Activated naive CD4-positive, alpha-beta T cell treated with Interleukin-2 at 50 U/mL for 16 hours (primary cell): Measurements from ENCODE around the gene UCN.
"Not testable (repeated sequence)": the region's sequence is repeated elsewhere in the genome, so short reads cannot be mapped to it uniquely, and the experiment has no call there.

Source experiments
- DNase-seq: peaks from one replicate; pipeline ENCODE4 v3.0.0-alpha.2; 2020

UCN gene

GRCh38 chr2:27308359-27308881 is at the start of gene UCN:
TSS of gene UCN (minus strand) at chr2:27308445. CDS start at chr2:27307895, 550 bp downstream.
- no peak for DNase-seq

- peak; percentile 93 for DNase-seq
Observed at GRCh38 chr2:27356382-27357181, 48.3 kb upstream of the UCN start, which contains the start of gene GTF3C2. TSS of gene GTF3C2 (minus strand) at chr2:27356764. CDS start at chr2:27343554, 13,210 bp downstream.

- no peak for DNase-seq
Observed at GRCh38 chr2:27356056-27356381, 47.8 kb upstream of the UCN start.

GRCh38 chr2:27354597-27354927 is 46.3 kb upstream of the UCN start:
- DNase-seq: no peak

GRCh38 chr2:27353762-27354596 is 45.7 kb upstream of the UCN start:
- DNase-seq: no peak

- not testable (repeated sequence) for DNase-seq
Observed at GRCh38 chr2:27353386-27353761, 45.1 kb upstream of the UCN start.

- no peak for DNase-seq
Observed at GRCh38 chr2:27351802-27352598, 43.8 kb upstream of the UCN start.

- no peak for DNase-seq
Observed at GRCh38 chr2:27350106-27350693, 42.0 kb upstream of the UCN start.

- no peak for DNase-seq
Observed at GRCh38 chr2:27347641-27348040, 39.4 kb upstream of the UCN start.

GRCh38 chr2:27336173-27336572 is 27.9 kb upstream of the UCN start:
- DNase-seq: no peak

GRCh38 chr2:27335311-27335710 is 27.1 kb upstream of the UCN start:
- DNase-seq: no peak

- no peak for DNase-seq
Observed at GRCh38 chr2:27324720-27325119, 16.5 kb upstream of the UCN start.

- DNase-seq: no peak
Observed at GRCh38 chr2:27323596-27324285, 15.5 kb upstream of the UCN start.

- DNase-seq: peak; percentile 91
Observed at GRCh38 chr2:27322766-27323595, 14.7 kb upstream of the UCN start, which contains the start of gene MPV17. TSS of gene MPV17 (minus strand) at chr2:27323097. CDS start at chr2:27322517, 580 bp downstream.

- DNase-seq: no peak
Observed at GRCh38 chr2:27322301-27322765, 14.1 kb upstream of the UCN start.

- DNase-seq: no peak
Observed at GRCh38 chr2:27320958-27321543, 12.8 kb upstream of the UCN start.

GRCh38 chr2:27319839-27320238 is 11.6 kb upstream of the UCN start:
- DNase-seq: not testable (repeated sequence)

- no peak for DNase-seq
Observed at GRCh38 chr2:27316655-27317412, 8.6 kb upstream of the UCN start.

- no peak for DNase-seq
Observed at GRCh38 chr2:27315122-27315521, 6.9 kb upstream of the UCN start.

- DNase-seq: no peak
Observed at GRCh38 chr2:27314709-27315108, 6.5 kb upstream of the UCN start.
